GM12878 (cell line): Measurements from ENCODE around the gene FANCB. TPM values are rescaled to one million over a fixed set of nuclear protein-coding genes. Genes with fewer than 3 reads are reported as not detected.

Experiments
- ATAC-seq: fragments of 200-7000 bp; cut with Tn5 transposase; 3 replicates; pipeline ENCODE4 v1.9.1; 2020; ENCODE audit warnings: mild to moderate bottlenecking, moderate library complexity
- BruUV-seq: library from RNA; stranded (reverse); fragments of 400-500 nt; replicated peaks from 2 replicates; lab custom pipeline; 2021; lab: Mats Ljungman, UMichigan
- CTCF ChIA-PET: fragments of 300-600 bp; sonication (Branson Sonifier 250); formaldehyde crosslinking; extraction: SDS; loops from one replicate; lab custom pipeline; 2021; ENCODE audit warnings: inconsistent platforms; lab: Yijun Ruan, JAX
- POLR2A ChIA-PET: fragments of 350-600 bp; formaldehyde crosslinking; extraction: SDS; loops from one replicate; lab custom pipeline; 2021; ENCODE audit warnings: inconsistent platforms; lab: Charles Lee
- RAD21 ChIA-PET: fragments of 300-600 bp; sonication (Branson Sonifier 250); formaldehyde crosslinking; loops from one replicate; lab custom pipeline; 2023; ENCODE audit warnings: antibody characterized with exemption; ENCODE audit not compliant: unreplicated experiment; lab: Charles Lee
- SMC1A ChIA-PET: fragments of 300-600 bp; sonication (Branson Sonifier 250); formaldehyde crosslinking; loops from one replicate; lab custom pipeline; 2023; ENCODE audit not compliant: unreplicated experiment, uncharacterized antibody; lab: Charles Lee
- DNase-seq: peaks from one replicate; pipeline ENCODE4 v3.0.0-alpha.2; 2011; ENCODE audit warnings: low read depth, low spot score
- FAIRE-seq: peaks from 3 replicates; lab custom pipeline; 2011; peaks lifted over from hg19 to GRCh38; lab: Jason Lieb, UNC
- H2AFZ ChIP-seq: 2 replicates; pipeline ENCODE4 v1.6.0; 2011; ENCODE audit warnings: low read depth, low read length, control low read depth; ENCODE audit not compliant: control insufficient read depth
- H3K27ac ChIP-seq: 2 replicates; pipeline ENCODE4 v1.5.1; 2011; ENCODE audit warnings: control low read depth; ENCODE audit not compliant: control insufficient read depth, insufficient read depth
- H3K27me3 ChIP-seq, 2 experiments: replicated peaks in 1 of 2; 2 replicates each; pipeline versions ENCODE4 v1.6.0 to v1.6.1; 2011; ENCODE audit warnings: low read length in 1 of 2; ENCODE audit not compliant: control insufficient read depth in 2 of 2, insufficient read depth in 2 of 2
- H3K36me3 ChIP-seq, 2 experiments: 2 replicates each; pipeline ENCODE4 v1.5.1; 2011; ENCODE audit warnings: low read length in 1 of 2; ENCODE audit not compliant: control insufficient read depth in 2 of 2, insufficient read depth in 2 of 2
- H3K4me1 ChIP-seq: 2 replicates; pipeline ENCODE4 v1.6.1; 2011; ENCODE audit warnings: mild to moderate bottlenecking, low read length, moderate library complexity, mixed read lengths; ENCODE audit not compliant: control insufficient read depth, insufficient read depth
- H3K4me2 ChIP-seq: 2 replicates; pipeline ENCODE4 v1.6.0; 2011; ENCODE audit warnings: control low read depth; ENCODE audit not compliant: control insufficient read depth, insufficient read depth
- H3K4me3 ChIP-seq: fragments of 200-600 bp; sonication (generic); 2 replicates; pipeline ENCODE4 v1.5.1; 2016
- H3K79me2 ChIP-seq: 2 replicates; pipeline ENCODE4 v1.6.0; 2011; ENCODE audit warnings: low read length; ENCODE audit not compliant: control insufficient read depth, insufficient read depth
- H3K9ac ChIP-seq: 2 replicates; pipeline ENCODE4 v1.8.0; 2011; ENCODE audit warnings: low read length, control low read depth, mixed read lengths; ENCODE audit not compliant: control insufficient read depth, insufficient read depth
- H3K9me3 ChIP-seq: replicated peaks from 3 replicates; pipeline ENCODE4 v1.5.1; 2011; ENCODE audit warnings: mild to moderate bottlenecking, low read length; ENCODE audit not compliant: control insufficient read depth, insufficient read depth
- H4K20me1 ChIP-seq: 2 replicates; pipeline ENCODE4 v1.6.0; 2011; ENCODE audit not compliant: control insufficient read depth, insufficient read depth
- BCL11A ChIP-seq: IDR thresholded peaks from 2 replicates; pipeline ENCODE4 v1.6.1; 2011; ENCODE audit warnings: low read depth, low read length
- CBX5 ChIP-seq: sonication (generic); IDR thresholded peaks from 2 replicates; pipeline ENCODE4 v1.6.1; 2016; ENCODE audit warnings: low read depth, moderate library complexity, mild to moderate bottlenecking, inconsistent platforms
- CHD4 ChIP-seq: fragments of 200-600 bp; sonication (generic); IDR thresholded peaks from 2 replicates; pipeline ENCODE4 v1.6.1; 2016; ENCODE audit warnings: mild to moderate bottlenecking
- EED ChIP-seq: sonication (generic); IDR thresholded peaks from 2 replicates; pipeline ENCODE4 v1.6.1; 2016; ENCODE audit warnings: antibody characterized with exemption, low read depth
- ETV6 ChIP-seq, 2 experiments: fragments of 450-650 bp in 1 of 2; IDR thresholded peaks in 1 of 2; conservative IDR thresholded peaks in 1 of 2; 2 replicates each; pipeline ENCODE4 v1.6.1; 2014; ENCODE audit warnings: antibody characterized with exemption in 1 of 2, borderline replicate concordance in 1 of 2, low read depth in 1 of 2, mild to moderate bottlenecking in 1 of 2, moderate library complexity in 1 of 2
- EZH2 ChIP-seq: IDR thresholded peaks from 2 replicates; pipeline ENCODE4 v1.6.1; 2012; ENCODE audit warnings: low read depth, mild to moderate bottlenecking, control low read depth, inconsistent platforms, low read length, borderline replicate concordance; ENCODE audit not compliant: control insufficient read depth
- HDAC6 ChIP-seq: fragments of 200-600 bp; sonication (generic); IDR thresholded peaks from one replicate; pipeline ENCODE4 v1.8.0; 2017; ENCODE audit warnings: antibody characterized with exemption; ENCODE audit not compliant: unreplicated experiment
- KDM1A ChIP-seq: fragments of 200-600 bp; sonication (generic); IDR thresholded peaks from 2 replicates; pipeline ENCODE4 v1.6.1; 2016; ENCODE audit warnings: borderline replicate concordance
- POLR2AphosphoS2 ChIP-seq: IDR thresholded peaks from 2 replicates; pipeline ENCODE4 v1.6.1; 2011; ENCODE audit warnings: low read depth, mild to moderate bottlenecking, low read length, improper control_type of control experiment, moderate library complexity
- SMAD5 ChIP-seq: IDR thresholded peaks from 2 replicates; pipeline ENCODE4 v1.6.1; 2016; ENCODE audit warnings: antibody characterized with exemption, low read depth
- SREBF1 ChIP-seq: IDR thresholded peaks from 2 replicates; pipeline ENCODE4 v1.6.1; 2012; ENCODE audit warnings: mild to moderate bottlenecking, low read length
- YY1 ChIP-seq: IDR thresholded peaks from 2 replicates; pipeline ENCODE4 v1.6.1; 2011; ENCODE audit warnings: low read depth, mild to moderate bottlenecking, low read length
- ZBED1 ChIP-seq: IDR thresholded peaks from 2 replicates; pipeline ENCODE4 v1.6.1; 2016; ENCODE audit warnings: borderline replicate concordance
- WGBS: methylation state at CpG from one replicate; pipeline ENCODE4 v1.1.6; 2016; ENCODE audit warnings: low lambda C conversion rate; ENCODE audit not compliant: insufficient replicate concordance, insufficient coverage; ENCODE audit errors: missing lambda C conversion rate; 5-methylcytosine and 5-hydroxymethylcytosine counted together
- in situ Hi-C: fragments of 300-500 bp; cut with MboI; formaldehyde crosslinking; loops from 9 replicates; pipeline ENCODE4 v1.14.3; 2018; ENCODE audit warnings: mixed read lengths
- intact Hi-C: fragments of 100-400 bp; cut with micrococcal nuclease; formaldehyde crosslinking; loops from one replicate; pipeline ENCODE4 v1.14.2; 2022; ENCODE audit not compliant: unreplicated experiment
- polyA plus RNA-seq, 11 experiments: library from polyadenylated mRNA; depleted of rRNA in 4 of 11; unstranded in 6 of 11; stranded (reverse) in 5 of 11; fragments of >200 nt; fragmentation: Nextera tagmentation in 4 of 11; fragmentation: Illumina TruSeq in 1 of 11; extraction: Ambion mirVana in 4 of 11; extraction: Trizol in 1 of 11; gene quantifications; 1 replicate in 1 of 11; 2 replicates in 10 of 11; pipeline versions ENCODE4 v1.2.1 to v1.2.3, GENCODE V29; 2011 to 2016; ENCODE audit warnings: inconsistent platforms in 2 of 11, missing spikeins in 2 of 11, low read depth in 1 of 11
- total RNA-seq, 4 experiments: library from RNA; depleted of rRNA in 3 of 4; stranded (reverse); fragments of >200 nt in 3 of 4; fragmentation: Illumina TruSeq in 1 of 4; extraction: Trizol in 1 of 4; gene quantifications; 2 replicates each; pipeline versions ENCODE4 v1.2.1 to v1.2.3, GENCODE V29; 2013 to 2021
- TF ChIP-seq, protein P1 (sequence below): fragments of 150-350 bp; IDR thresholded peaks from 2 replicates; pipeline ENCODE4 v1.6.1; 2014; ENCODE audit warnings: mild to moderate bottlenecking, low read depth, low read length
- TF ChIP-seq, protein P2 (sequence below): fragments of 450-650 bp; IDR thresholded peaks from 2 replicates; pipeline ENCODE4 v1.6.1; 2017; ENCODE audit warnings: low read depth, mild to moderate bottlenecking, moderate library complexity
- TF ChIP-seq, protein P3 (sequence below): fragments of 450-650 bp; IDR thresholded peaks from 2 replicates; pipeline ENCODE4 v1.6.1; 2017; ENCODE audit warnings: mild to moderate bottlenecking, moderate library complexity
- TF ChIP-seq, protein P4 (sequence below): IDR thresholded peaks from 2 replicates; pipeline ENCODE4 v1.6.1; 2012; ENCODE audit warnings: low read length, inconsistent platforms

FANCB gene
- total and polyA plus RNA-seq, 10 of the 15 experiments (the other 5 are each of a cell fraction or from before 2014, with no cell fraction given), result 3.0 to 14.6 (median 8.4) TPM

DNA sequence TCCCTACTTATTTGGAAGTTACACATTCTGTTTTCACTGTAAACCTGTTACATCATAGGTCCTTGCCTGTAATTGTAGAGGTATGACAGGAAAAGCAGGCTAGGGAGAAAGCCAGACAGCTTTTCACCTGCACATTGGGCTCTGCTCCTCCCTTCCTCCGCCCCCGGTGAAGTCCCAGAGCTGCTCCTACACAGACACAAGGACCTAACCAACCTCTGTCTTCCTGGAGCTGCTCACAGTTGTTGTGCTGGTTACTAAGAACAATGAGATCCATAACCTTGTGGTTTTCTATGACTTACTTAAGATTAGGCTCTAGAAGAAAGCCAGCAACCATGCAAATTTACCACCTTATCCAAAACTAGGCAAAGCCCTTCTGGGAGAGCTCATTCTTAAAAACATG lies 40.4 kb upstream of the FANCB start:
- H3K36me3 ChIP-seq, result peaks cover 0 to 3% of the 10 kb centered on the region in 2 experiments; a peak in 2 of 4 replicates
- H3K9me3 ChIP-seq, result no peaks in the 10 kb centered on the region
- ChIA-PET CTCF (interaction anchor here (0.9 kb wide), 1 partner anchor 14 kb away, joined by 3 read pairs; no protein-coding TSS in a partner anchor), RAD21 (no interaction called here), SMC1A (interaction anchor here (0.9 to 1.4 kb wide), 4 partner anchors 15 to 43 kb away, joined by 3 to 4 read pairs (median 3); no protein-coding TSS in a partner anchor), POLR2A (no interaction called here)
- no peaks in the 10 kb centered on the region for H3K27me3 ChIP-seq
- ATAC-seq (no peak), FAIRE-seq (no peak), DNase-seq (no peak)
- H3K4me1 ChIP-seq, result no peaks in the 10 kb centered on the region
- no peaks in the 10 kb centered on the region for H3K79me2 ChIP-seq
- no peak overlapping the region for H3K9ac ChIP-seq
- intact Hi-C loops (no loop called here), in situ Hi-C loops (no loop called here)
- no peak overlapping the region for H3K27ac ChIP-seq
- 84% methylated on average over 2 of the region's 2 CpGs for WGBS
- no peak overlapping the region for H3K4me3 ChIP-seq
- BruUV-seq, result no TSS peak
- H2AFZ ChIP-seq, result no peak overlapping the region
- no peaks in the 10 kb centered on the region for H4K20me1 ChIP-seq
- H3K4me2 ChIP-seq, result no peak overlapping the region
- TF ChIP-seq, protein P1, sequence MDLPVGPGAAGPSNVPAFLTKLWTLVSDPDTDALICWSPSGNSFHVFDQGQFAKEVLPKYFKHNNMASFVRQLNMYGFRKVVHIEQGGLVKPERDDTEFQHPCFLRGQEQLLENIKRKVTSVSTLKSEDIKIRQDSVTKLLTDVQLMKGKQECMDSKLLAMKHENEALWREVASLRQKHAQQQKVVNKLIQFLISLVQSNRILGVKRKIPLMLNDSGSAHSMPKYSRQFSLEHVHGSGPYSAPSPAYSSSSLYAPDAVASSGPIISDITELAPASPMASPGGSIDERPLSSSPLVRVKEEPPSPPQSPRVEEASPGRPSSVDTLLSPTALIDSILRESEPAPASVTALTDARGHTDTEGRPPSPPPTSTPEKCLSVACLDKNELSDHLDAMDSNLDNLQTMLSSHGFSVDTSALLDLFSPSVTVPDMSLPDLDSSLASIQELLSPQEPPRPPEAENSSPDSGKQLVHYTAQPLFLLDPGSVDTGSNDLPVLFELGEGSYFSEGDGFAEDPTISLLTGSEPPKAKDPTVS, result no peak
- TF ChIP-seq CHD4, result no peak
- TF ChIP-seq CBX5, result no peak
- no peak for TF ChIP-seq BCL11A
- no peak for TF ChIP-seq POLR2AphosphoS2
- no peak for TF ChIP-seq YY1
- TF ChIP-seq, protein P2, sequence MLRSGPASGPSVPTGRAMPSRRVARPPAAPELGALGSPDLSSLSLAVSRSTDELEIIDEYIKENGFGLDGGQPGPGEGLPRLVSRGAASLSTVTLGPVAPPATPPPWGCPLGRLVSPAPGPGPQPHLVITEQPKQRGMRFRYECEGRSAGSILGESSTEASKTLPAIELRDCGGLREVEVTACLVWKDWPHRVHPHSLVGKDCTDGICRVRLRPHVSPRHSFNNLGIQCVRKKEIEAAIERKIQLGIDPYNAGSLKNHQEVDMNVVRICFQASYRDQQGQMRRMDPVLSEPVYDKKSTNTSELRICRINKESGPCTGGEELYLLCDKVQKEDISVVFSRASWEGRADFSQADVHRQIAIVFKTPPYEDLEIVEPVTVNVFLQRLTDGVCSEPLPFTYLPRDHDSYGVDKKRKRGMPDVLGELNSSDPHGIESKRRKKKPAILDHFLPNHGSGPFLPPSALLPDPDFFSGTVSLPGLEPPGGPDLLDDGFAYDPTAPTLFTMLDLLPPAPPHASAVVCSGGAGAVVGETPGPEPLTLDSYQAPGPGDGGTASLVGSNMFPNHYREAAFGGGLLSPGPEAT, result no peak
- TF ChIP-seq ETV6 (conservative IDR thresholded peaks at IDR 0.05 in 1 of 2, IDR thresholded peaks at IDR 0.05 in 1 of 2; ENCODE audit: borderline replicate concordance in 1 of 2, low read depth in 1 of 2), result no peak
- TF ChIP-seq HDAC6, result no peak
- no peak for TF ChIP-seq ZBED1
- TF ChIP-seq EZH2, result no peak
- TF ChIP-seq SREBF1, result no peak
- no peak for TF ChIP-seq SMAD5
- TF ChIP-seq, protein P3, sequence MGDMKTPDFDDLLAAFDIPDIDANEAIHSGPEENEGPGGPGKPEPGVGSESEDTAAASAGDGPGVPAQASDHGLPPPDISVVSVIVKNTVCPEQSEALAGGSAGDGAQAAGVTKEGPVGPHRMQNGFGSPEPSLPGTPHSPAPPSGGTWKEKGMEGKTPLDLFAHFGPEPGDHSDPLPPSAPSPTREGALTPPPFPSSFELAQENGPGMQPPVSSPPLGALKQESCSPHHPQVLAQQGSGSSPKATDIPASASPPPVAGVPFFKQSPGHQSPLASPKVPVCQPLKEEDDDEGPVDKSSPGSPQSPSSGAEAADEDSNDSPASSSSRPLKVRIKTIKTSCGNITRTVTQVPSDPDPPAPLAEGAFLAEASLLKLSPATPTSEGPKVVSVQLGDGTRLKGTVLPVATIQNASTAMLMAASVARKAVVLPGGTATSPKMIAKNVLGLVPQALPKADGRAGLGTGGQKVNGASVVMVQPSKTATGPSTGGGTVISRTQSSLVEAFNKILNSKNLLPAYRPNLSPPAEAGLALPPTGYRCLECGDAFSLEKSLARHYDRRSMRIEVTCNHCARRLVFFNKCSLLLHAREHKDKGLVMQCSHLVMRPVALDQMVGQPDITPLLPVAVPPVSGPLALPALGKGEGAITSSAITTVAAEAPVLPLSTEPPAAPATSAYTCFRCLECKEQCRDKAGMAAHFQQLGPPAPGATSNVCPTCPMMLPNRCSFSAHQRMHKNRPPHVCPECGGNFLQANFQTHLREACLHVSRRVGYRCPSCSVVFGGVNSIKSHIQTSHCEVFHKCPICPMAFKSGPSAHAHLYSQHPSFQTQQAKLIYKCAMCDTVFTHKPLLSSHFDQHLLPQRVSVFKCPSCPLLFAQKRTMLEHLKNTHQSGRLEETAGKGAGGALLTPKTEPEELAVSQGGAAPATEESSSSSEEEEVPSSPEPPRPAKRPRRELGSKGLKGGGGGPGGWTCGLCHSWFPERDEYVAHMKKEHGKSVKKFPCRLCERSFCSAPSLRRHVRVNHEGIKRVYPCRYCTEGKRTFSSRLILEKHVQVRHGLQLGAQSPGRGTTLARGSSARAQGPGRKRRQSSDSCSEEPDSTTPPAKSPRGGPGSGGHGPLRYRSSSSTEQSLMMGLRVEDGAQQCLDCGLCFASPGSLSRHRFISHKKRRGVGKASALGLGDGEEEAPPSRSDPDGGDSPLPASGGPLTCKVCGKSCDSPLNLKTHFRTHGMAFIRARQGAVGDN, result no peak
- TF ChIP-seq, protein P4, sequence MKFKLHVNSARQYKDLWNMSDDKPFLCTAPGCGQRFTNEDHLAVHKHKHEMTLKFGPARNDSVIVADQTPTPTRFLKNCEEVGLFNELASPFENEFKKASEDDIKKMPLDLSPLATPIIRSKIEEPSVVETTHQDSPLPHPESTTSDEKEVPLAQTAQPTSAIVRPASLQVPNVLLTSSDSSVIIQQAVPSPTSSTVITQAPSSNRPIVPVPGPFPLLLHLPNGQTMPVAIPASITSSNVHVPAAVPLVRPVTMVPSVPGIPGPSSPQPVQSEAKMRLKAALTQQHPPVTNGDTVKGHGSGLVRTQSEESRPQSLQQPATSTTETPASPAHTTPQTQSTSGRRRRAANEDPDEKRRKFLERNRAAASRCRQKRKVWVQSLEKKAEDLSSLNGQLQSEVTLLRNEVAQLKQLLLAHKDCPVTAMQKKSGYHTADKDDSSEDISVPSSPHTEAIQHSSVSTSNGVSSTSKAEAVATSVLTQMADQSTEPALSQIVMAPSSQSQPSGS, result no peak
- no peak for TF ChIP-seq KDM1A
- no peak for TF ChIP-seq EED
